Activated T-cell treated with anti-CD3 and anti-CD28 coated beads, Interleukin-2, amount 50 U/mL, for 24 hours (primary cell): ENCODE results near the gene DMC1.
"Not testable (repeated sequence)": the region's sequence is repeated elsewhere in the genome, so short reads cannot be mapped to it uniquely, and the experiment has no call there.

Experiments used
- DNase-seq: peaks from one replicate; pipeline ENCODE4 v3.0.0-alpha.2; 2020
- H3K27ac Mint-ChIP-seq: 2 replicates; pipeline ENCODE4 v1.8.0; 2020; ENCODE audit warnings: mild to moderate bottlenecking, mixed read lengths
- H3K27me3 Mint-ChIP-seq: 2 replicates; pipeline ENCODE4 v1.8.0; 2020; ENCODE audit warnings: mixed read lengths
- H3K36me3 Mint-ChIP-seq: 2 replicates; pipeline ENCODE4 v1.8.0; 2020; ENCODE audit warnings: low read depth, mixed read lengths
- H3K4me1 Mint-ChIP-seq: 2 replicates; pipeline ENCODE4 v1.8.0; 2020; ENCODE audit warnings: low read depth, mixed read lengths
- H3K4me3 Mint-ChIP-seq: 2 replicates; pipeline ENCODE4 v1.8.0; 2020; ENCODE audit warnings: mild to moderate bottlenecking, moderate library complexity, mixed read lengths
- H3K9me3 Mint-ChIP-seq: 2 replicates; pipeline ENCODE4 v1.8.0; 2020; ENCODE audit warnings: mixed read lengths

DMC1 gene

GRCh38 chr22:38477585-38477984 is 92.4 kb downstream of the DMC1 start:
- peak; percentile 17 for DNase-seq
- H3K27me3 Mint-ChIP-seq: no peaks in the 10 kb centered on the region
- H3K4me3 Mint-ChIP-seq: no peak overlapping the region
- H3K27ac Mint-ChIP-seq: peak overlapping the region; percentile 24
- peaks cover 33% of the 10 kb centered on the region for H3K36me3 Mint-ChIP-seq
- H3K4me1 Mint-ChIP-seq: peaks cover 11% of the 10 kb centered on the region
- no peaks in the 10 kb centered on the region for H3K9me3 Mint-ChIP-seq

- Mint-ChIP-seq H3K9me3 (no peaks in the 10 kb centered on the region), H3K4me3 (no peak overlapping the region), H3K36me3 (peaks cover 3% of the 10 kb centered on the region), H3K4me1 (peaks cover 6% of the 10 kb centered on the region), H3K27ac (no peak overlapping the region), H3K27me3 (peaks cover 4% of the 10 kb centered on the region)
- DNase-seq: peak; percentile 19
Observed at GRCh38 chr22:38474003-38474607, 95.9 kb downstream of the DMC1 start.

GRCh38 chr22:38471237-38471636 is 98.7 kb downstream of the DMC1 start:
- no peak for DNase-seq
- Mint-ChIP-seq H3K36me3 (no peaks in the 10 kb centered on the region), H3K27ac (no peak overlapping the region), H3K4me3 (no peak overlapping the region), H3K9me3 (no peaks in the 10 kb centered on the region), H3K27me3 (peaks cover 22% of the 10 kb centered on the region), H3K4me1 (peaks cover 16% of the 10 kb centered on the region)

GRCh38 chr22:38470179-38470578 is 99.8 kb downstream of the DMC1 start:
- not testable (repeated sequence) for H3K9me3 Mint-ChIP-seq, H3K27ac Mint-ChIP-seq, DNase-seq, H3K36me3 Mint-ChIP-seq, H3K4me3 Mint-ChIP-seq
- peaks cover 14% of the 10 kb centered on the region for H3K4me1 Mint-ChIP-seq
- peaks cover 33% of the 10 kb centered on the region for H3K27me3 Mint-ChIP-seq

- DNase-seq: no peak
- Mint-ChIP-seq H3K9me3 (no peaks in the 10 kb centered on the region), H3K27me3 (peaks cover 36% of the 10 kb centered on the region), H3K4me3 (no peak overlapping the region), H3K27ac (no peak overlapping the region), H3K4me1 (peaks cover 14% of the 10 kb centered on the region), H3K36me3 (no peaks in the 10 kb centered on the region)
Observed at GRCh38 chr22:38469306-38469781, 100.6 kb downstream of the DMC1 start.
